HCEC 1CT (cell line): ENCODE results near the gene PARP11.
"Not testable (repeated sequence)": the region's sequence is repeated elsewhere in the genome, so short reads cannot be mapped to it uniquely, and the experiment has no call there.

Experiments
- DNase-seq: peaks from one replicate; pipeline ENCODE4 v3.0.0-alpha.2; 2017

The PARP11 gene

DNA sequence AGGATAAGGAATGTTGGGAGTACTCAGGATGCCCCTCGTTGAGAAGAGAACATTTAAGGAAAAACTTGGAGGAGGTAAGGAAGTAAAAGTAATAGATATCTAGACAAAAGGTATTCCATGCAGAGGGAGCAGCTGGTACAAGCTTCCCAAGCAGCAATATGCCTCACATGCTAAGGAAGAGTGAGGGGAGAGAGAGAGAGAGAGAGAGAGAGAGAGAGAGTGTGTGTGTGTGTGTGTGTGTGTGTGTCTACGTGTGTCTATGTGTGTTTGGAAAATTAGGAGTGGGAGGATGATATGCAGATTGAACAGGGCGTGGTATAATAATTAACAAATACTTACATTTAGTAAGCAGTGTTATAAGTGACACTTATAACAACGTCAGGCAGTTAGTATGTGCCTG, 9.2 kb upstream of the PARP11 start:
- no peak for DNase-seq

DNA sequence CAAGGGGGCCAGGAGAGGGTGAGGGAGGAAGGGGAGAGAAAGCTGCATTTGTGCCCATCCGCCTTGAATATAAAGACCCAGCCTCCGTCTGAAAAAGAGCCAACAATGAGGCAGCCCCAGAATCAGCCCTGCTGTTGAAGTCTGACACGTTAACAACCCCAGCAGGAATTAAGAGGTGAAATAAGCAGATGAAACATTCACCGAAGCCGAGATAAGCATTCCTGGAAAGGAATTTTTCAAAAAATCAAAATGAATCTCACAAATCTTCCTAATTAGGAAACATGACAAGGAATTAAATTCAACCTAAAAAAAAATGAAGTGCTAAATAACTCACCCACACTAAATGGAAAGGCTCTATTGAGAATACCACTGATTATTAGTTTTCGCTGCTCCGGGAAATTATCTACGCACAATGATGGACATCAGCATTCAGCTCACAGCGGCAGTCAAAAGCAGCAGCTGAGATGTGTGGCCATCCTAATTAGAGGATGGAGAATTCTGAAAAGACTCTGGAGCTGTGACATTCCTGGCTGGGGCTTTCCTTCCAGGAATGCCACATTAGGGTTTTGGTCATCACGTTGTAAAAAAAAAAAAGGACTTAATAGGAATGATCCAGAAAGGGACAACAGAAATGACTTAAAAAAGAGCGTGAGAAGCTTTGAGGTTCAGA, 8.2 kb upstream of the PARP11 start:
- no peak for DNase-seq

DNA sequence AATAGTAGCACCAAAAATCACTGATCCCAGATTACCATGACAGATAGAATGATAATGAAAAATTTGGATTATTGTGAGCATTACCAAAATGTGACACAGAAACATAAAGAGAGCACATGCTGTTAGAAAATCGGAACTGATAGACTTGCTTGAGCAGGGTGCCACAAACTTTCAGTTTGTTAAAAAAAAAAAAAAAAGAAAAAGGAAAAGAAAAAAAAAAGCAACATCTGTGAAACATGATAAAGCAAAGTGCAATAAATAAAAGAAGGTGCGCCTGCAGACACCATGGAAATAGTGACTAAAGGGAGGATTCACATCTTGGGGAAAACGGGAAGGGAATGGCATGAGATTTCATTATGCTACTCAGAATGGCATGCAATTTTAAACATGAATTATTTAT, 6.6 kb upstream of the PARP11 start:
- DNase-seq: no peak

DNA sequence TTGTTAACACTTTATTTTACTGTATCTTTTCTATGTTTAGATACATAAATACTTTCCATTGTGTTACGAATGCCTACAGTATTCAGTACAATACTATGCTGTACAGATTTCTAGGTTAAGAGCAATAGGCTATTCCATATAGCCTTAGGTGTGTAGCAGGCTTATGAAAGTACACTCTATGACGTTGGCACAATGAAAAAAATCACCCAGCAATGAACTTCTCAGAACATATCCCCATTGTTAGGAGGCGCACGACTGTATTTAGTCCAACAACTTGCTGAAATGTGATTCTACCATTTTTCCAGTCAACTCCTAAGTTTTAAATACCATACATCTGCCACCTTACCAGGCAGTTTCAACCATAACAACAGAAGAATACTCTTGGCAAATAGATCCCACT, 1.8 kb downstream of the PARP11 start:
- DNase-seq: no peak

DNA sequence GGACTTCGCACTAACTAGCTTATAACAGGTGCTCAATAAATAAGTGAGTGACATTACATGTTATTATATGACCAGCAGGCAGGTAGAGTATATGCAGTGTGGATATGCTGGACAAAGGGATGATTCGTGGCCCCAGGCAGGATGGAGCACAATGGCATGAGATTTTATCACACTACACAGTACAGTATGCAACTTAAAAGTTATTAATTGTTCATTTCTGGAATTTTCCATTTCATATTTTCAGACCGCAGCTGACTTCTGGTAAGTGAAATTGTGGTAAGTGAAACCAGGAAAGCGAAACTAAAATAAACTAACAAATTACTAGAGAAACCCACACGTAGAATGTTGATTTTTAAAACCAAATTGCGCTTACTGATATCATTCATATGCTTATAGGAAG, 3.3 kb downstream of the PARP11 start:
- no peak for DNase-seq

DNA sequence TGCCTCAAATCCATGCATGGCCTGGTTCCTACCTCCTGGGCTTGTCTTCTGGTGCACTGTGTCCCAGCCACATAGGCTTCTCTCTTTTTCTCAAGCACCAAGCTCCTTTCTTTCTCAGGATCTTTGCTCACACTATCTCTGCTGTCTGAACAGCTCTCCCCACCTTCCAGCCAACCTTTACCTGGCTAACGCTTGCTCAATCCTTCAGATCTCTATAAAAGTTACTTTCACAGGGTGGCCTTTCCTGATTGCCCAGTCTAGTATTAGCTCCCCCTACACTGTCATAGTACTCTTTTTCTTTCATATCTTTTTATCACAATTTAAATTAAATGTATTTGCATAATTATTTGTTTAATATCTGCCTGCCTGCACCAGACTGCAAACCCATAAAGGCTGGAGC, 3.8 kb downstream of the PARP11 start:
- no peak for DNase-seq

DNA sequence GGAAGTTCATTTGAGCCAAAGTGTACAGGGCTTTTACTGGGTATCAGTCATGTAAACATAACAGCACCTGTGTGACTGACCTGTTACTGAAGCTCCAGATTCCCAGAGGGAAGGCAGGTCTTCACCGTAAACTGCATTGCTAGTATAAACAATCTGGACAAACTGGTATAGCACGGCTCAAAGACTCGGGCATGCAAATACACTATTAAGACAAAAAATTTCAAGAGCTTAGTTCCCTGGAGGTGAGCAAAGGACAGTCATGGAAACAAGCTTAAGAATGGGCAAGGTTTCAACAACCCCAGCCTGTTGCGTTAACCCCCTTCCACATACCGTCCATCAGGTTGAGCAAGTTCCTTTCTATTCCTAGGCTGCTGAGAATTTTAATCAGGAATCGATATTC, 9.4 kb downstream of the PARP11 start:
- DNase-seq: no peak

DNA sequence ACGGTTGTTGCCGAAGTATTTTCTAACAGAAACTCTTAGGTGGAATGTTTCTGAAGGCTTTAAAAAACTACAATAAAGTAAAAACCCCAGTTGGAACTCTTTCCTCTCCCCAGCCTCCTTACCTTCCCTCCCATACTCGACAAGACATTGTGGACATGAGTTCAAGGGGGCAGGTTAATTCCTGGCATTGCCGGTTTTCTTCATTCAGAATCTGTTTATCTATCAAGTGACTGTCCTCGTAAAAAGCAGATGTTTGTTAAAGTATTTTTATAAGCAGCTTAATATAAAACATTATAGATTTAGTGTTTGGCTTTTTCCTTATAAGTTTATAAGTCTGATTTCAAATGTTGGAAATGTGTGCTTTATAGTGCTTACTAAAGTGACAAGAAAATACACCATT, 30.7 kb downstream of the PARP11 start:
- no peak for DNase-seq

DNA sequence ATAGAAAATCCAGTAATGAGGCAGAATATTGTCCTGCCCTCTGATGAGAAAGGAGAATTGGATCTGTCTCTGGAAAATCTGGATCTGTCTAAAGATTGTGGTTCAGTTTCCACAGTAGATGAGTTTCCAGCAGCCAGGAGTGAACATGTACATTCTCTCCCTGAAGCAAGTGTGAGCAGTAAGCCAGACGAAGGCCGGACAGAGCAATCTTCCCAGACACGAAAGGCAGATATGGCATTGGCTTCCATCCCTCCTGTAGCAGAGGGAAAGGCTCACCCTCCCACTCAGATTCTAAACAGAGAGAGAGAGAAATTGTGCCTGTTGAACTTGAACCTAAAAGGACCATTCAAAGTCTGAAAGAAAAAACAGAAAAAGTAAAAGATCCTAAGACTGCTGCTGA, 31.4 kb downstream of the PARP11 start:
- no peak for DNase-seq

DNA sequence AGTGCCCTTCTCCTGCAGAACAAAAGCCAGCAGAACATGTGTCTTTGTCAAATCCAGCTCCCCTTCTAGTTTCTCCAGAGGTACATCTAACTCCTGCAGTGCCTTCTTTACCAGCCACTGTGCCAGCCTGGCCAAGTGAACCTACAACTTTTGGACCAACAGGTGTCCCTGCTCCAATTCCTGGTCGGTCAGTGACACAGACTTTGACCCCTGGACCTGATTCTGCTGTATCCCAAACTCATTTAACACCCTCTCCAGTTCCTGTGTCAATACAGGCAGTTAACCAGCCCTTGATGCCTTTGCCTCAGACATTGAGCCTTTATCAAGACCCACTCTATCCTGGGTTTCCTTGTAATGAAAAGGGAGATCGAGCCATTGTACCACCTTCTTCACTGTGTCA, 32.4 kb downstream of the PARP11 start:
- DNase-seq: not testable (repeated sequence)

DNA sequence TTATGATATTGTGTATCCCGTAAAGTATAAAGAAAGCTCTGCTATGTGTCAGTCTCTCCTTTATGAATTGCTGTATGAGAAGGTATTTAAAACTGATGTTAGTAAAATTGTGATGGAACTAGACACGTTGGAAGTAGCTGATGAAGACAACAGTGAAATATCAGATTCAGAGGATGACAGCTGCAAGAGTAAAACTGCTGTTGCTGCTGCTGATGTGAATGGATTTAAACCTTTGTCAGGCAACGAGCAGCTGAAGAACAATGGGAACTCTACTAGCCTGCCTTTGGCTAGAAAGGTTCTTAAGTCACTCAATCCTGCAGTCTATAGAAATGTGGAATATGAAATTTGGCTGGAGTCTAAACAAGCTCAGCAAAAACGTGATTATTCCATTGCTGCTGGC, 33.5 kb downstream of the PARP11 start:
- not testable (repeated sequence) for DNase-seq

DNA sequence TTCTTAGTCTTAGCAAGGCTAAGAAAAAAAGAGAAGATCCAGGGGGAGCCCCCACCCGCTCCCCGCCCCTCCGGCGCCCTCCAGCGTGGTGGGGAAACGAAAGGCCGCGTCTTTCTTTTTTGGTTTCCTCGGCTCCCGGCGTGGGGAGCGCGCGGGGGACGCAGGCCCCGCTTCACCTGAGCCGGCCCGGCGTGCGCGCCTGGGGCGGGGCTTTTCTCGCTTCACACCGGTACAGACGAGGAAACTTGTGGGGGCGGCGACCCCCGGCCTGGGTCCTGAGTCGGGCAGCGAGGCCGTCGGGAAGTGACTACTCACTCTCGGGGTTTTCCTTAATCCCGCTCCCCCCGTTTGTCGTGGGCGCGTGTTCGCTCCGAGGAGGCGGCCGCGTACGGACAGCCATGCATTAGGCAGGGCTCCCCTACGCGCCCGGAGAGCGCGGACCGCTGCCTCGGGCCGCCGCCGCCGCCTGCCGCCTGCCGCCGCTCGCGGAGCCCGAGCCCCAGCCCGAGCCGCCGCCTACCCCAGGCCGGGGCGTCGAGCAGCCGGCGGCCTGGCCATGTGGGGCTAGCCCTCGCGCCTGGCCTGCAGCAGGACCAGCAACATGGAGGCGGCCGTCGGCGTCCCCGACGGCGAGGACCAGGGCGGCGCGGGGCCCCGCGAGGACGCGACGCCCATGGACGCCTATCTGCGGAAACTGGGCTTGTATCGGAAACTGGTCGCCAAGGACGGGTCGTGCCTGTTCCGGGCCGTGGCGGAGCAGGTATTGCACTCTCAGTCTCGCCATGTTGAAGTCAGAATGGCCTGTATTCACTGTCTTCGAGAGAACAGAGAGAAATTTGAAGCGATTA, 34.3 kb downstream of the PARP11 start:
- DNase-seq: not testable (repeated sequence)

DNA sequence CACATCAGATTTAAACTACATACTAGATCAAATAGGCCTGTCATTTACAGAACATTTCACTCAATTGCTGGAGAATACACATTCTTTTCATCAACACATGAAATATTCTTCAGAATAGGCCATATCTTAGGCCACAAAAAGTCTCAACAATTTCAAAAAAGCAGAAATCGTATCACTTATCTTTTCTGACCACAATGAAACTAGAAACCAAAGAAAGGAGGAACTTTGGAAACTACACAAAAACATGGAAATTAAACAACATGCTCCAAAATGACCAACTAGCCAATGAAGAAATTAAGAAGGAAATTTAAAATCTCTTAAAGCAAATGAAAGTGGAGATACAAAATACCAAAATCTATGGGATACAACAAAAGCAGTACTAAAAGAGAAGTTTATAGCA, 35.1 kb downstream of the PARP11 start:
- no peak for DNase-seq

DNA sequence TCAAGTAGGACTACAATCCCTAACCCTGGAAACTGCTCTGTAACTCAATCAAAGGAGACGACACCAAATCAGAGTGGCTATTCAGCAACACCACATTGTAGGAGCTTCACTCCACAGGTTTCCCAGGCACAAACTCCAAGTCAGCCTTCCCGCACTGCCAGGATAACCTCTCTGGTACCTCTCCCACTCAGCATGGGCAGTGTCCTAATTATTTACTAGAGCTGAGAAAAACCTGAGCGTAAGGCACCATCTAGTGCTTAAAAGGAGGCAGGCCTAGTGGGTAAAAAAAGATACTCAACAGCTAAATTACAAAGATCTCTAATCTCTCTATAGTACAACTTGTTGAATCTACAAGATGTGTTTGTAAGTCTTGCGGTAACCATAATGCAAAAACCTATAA, 36.1 kb downstream of the PARP11 start:
- DNase-seq: no peak

DNA sequence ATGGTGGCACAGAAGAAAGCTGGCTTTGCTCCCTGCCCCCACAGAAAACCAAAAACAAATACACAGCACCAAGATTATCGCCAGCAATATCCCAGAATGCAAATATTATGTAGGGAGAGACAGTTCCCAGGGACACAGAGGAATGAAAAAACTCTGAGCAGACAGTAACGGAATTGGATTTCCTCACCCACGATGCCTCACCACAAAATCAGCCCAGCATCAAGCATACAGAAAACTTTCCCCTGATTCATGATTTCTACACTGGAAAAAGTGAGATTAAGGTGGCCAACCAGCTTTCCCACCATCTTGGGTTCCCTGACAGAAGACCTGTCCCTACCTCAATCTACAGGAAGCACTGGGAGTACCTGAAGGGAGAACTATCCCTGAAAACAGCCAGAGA, 36.6 kb downstream of the PARP11 start:
- DNase-seq: no peak

DNA sequence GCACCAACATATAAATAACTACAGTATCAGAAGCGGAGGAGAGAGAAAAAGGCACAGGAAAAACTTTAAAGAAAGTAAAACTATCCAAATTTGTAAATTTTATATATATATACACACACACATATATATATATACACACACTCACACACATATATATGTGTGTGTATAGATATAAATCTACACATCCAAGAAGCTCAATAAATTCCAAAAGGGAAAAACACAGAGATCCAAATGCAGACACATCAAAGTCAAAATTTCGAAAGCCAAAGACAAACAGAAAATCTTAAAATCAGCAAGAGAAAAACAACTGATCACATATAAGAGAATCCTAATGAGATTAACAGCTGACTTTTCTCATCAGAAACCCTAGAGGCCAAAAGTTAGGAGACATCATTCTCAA, 37.3 kb downstream of the PARP11 start:
- no peak for DNase-seq

DNA sequence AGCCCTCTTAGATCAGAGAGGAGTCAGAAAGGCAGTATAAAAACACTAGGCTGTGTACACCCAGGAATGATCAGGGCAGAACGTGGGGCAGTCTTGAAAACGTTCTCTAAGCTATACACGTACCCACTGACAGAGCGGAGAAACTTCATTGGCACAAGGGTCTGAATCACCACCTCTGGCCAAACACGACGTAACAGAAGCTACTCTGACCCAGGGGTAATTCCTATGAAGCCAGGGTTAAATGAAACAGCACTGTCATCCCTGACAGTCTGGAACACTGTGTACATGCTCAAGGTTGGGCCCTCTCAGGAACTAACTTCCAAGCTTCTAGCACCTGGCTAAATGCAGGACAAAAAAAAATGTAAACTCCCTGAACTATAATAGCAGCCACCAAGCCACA, 38.4 kb downstream of the PARP11 start:
- no peak for DNase-seq

DNA sequence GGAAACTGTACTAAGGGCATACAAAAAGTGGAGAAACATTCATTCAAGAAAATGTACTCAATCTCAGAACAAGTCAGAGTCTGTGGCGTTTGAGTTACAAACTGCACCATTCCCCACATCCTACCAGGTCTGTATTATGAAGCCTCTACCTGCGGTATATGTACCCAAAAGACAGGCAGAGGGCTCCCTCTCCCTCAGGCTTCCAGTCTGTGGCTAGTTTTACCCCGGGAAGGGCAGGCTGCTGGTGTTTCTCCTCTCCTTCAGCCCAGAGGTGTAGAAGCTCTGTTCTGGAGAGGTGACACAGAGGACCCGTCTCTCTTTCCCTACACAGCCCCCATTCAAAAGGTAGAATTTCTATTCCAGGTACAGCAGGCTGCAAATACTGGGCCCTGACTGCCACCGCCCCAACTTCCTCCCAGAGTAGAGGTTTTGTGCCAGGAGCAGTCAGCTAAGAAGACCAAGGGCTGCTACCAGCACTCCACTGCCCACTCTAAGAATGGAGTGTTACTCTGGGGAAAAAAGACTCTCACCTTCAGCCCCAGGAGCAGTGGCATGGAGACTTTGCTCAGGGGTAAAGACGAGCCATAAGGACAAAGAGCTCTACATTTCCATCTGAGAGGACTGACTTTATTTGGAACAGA, 39.4 kb downstream of the PARP11 start:
- DNase-seq: no peak

DNA sequence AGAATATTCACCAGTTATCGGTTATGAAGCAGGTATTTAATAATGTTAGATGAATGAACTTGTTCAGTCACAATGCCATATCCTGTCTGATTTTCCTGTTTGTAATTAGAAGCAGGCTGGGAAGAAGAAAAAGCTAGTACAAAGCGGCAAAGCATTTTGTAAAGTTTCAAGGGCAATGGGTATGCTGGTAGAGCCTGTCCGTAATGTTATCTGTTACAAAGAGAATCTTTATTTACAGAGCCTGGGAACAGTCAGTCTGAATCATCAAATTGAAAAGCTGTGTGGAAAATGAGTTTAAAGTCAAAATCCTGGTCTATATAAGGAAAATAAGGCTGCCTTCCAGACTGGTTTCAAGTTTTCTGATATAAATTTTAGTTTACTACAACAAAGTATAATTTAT, 40.5 kb downstream of the PARP11 start:
- peak; percentile 19 for DNase-seq

DNA sequence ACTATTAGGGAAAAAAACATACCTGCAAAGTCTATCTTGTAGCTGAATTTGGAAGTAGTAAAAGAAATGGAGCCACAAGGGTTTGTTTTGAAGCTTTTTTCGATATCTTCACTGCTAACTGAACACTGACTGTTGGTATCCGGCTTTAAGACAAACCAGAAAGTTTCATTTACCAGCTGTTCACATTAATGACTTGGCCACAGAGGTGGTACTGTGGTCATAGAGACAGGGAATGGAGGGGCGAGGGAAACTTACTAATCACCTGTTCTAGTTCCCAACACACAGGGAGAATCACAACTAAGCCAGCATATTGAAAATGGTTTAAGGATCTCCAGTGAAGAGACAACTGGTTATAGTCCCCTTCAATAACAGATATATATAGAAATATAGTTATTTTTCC, 44.3 kb downstream of the PARP11 start:
- no peak for DNase-seq

DNA sequence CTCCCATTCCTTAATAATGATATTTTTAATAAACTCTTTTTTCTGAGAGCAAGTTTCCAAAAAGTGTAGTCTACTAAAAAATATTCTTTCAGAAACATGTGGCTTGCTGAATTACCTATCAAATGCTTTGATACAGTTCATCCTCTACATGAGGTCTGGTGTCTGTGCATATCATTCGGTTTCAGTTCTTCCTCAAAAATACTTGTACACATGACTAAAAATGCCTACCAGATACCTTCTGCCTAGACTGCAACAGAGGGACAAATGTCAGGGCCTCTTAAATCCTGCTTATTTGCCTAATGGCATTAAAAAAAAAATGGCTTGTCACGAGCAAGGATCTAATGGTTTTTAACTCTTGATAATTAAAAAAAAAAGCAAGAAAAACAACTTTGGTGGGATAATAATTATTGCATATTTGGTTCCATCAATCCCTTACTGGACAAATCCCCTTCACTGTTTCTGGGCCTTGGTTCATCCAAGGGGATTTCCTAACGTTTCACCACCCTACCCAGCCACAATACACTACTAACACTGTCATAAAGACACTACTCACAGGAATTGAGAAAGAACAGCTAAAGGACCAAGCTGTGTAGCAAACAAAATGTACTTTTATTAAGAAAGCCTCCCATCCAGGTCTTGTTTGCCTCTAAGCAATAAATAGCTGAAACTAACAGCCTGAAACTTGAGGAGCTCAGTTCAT, 45.7 kb downstream of the PARP11 start:
- no peak for DNase-seq

DNA sequence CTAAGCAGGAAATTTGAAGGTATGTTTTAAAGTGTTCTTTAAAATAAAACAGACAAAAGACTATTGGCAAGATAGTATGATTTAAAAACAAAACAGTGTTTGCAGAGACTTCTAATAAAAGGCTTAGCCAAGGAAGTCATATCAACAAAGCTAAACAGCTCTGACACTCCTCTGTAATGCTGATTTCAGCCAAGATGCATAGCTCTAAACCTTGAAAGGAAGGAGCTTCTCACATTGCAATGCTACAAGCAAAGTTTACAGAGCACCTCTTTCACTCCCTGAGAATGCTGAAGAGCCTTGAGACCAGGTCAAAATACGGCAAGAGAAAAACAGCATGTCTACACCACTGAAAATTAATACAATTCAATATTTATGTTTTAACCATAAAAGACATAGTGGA, 51.8 kb downstream of the PARP11 start:
- no peak for DNase-seq

DNA sequence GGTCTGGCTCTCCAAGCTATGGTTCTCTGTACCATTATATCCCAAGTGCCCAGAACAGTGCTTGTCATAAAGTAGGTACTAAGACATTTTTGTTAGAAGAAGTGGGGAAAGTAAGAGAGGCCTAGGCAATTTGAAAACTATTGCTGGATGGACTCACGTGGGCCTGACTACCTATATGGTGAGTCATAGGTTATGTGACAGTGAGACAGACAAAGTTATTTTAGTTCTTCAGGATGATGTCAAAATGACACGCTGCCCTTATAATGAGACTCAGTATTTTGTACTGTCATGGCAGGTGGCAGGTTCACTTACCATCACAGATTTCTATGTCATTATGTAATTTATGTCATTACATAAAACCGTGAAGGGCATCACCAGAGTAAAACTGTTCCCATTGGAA, 53.1 kb downstream of the PARP11 start:
- peak; percentile 53 for DNase-seq

DNA sequence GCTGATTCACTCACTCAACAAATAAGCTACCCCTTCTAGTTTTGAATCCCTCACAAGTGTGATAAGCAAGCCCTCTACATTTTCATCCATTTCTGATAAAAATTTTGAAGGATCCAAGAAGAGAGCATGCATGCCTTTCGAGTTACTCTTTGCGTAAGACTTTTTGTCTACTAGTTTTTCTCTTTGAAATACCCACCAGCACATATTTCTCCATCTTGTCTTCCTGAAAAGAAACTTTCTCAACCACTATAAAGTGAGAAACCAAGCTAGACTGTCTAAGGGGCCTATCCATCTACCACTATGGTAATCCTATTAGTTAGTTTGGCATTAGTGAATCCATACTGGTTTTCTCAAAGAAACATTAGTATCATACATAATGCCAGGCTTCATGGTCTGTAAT, 56.9 kb downstream of the PARP11 start:
- no peak for DNase-seq
